Skeletal muscle tissue (tissue), 4 donors: ENCODE results near the gene ELOVL1. TPM values are rescaled to one million over a fixed set of nuclear protein-coding genes. Genes with fewer than 3 reads are reported as not detected.
A peak's percentile ranks its signal among the peaks of the same experiment; 100 is the strongest.
"Not testable (repeated sequence)": the region's sequence is repeated elsewhere in the genome, so short reads cannot be mapped to it uniquely, and the experiment has no call there.

Source experiments
- H3K27ac ChIP-seq: one replicate; pipeline ENCODE4 v1.7.0; 2013; ENCODE audit warnings: mild to moderate bottlenecking, low read depth, low read length, inconsistent platforms
- H3K27me3 ChIP-seq, 3 donors: one replicate each; pipeline ENCODE4 v1.7.0; 2013; ENCODE audit warnings: low read length in 3 of 3; ENCODE audit not compliant: control insufficient read depth in 3 of 3, insufficient read depth in 3 of 3
- H3K36me3 ChIP-seq, 3 donors: one replicate each; pipeline ENCODE4 v1.7.0; 2013; ENCODE audit warnings: low read length in 3 of 3; ENCODE audit not compliant: control insufficient read depth in 3 of 3, insufficient read depth in 3 of 3
- H3K4me1 ChIP-seq, 3 donors: one replicate each; pipeline ENCODE4 v1.7.0; 2013; ENCODE audit warnings: low read length in 3 of 3, mild to moderate bottlenecking in 3 of 3; ENCODE audit not compliant: control insufficient read depth in 3 of 3, insufficient read depth in 3 of 3
- H3K4me3 ChIP-seq, 3 donors: one replicate each; pipeline ENCODE4 v1.7.0; 2013; ENCODE audit warnings: low read length in 3 of 3
- H3K9ac ChIP-seq, 3 donors: one replicate each; pipeline ENCODE4 v1.7.0; 2013; ENCODE audit warnings: low read length in 3 of 3, mild to moderate bottlenecking in 3 of 3, moderate library complexity in 2 of 3, low read depth in 1 of 3
- H3K9me3 ChIP-seq, 3 donors: one replicate each; pipeline ENCODE4 v1.7.0; 2013; ENCODE audit warnings: low read length in 3 of 3; ENCODE audit not compliant: control insufficient read depth in 3 of 3
- total RNA-seq: library from RNA; depleted of rRNA; stranded (reverse); fragments of >200 nt; gene quantifications from one replicate; pipeline ENCODE4 v1.2.3, GENCODE V29; 2014
- donor health status: Osteomylitis.

The ELOVL1 gene
- total RNA-seq, 1 donor from 2014 or later, result 13.0 TPM

DNA sequence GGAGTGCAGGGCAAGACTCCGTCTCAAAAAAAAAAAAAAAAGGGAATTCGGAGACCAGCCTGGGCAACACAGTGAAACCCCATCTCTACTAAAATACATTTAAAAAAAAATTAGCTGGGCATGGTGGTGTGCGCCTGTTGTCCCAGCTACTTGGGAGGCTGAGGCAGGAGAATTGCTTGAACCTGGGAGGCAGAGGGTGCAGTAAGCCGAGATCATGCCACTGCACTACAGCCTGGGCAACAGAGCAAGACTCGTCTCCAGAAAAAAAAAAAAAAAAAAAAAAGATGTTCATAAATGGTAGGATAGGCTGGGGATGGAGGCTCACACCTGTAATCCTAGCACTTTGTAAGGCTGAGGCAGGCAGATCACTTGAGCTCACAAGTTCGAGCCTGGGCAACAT lies 2.0 kb upstream of the ELOVL1 start:
- H3K27ac ChIP-seq, H3K9me3 ChIP-seq, H3K9ac ChIP-seq, H3K4me3 ChIP-seq, H3K27me3 ChIP-seq: not testable (repeated sequence)
- peaks cover 10 to 21% (median 13%) of the 10 kb centered on the region in 3 donors for H3K36me3 ChIP-seq
- peaks cover 19 to 31% (median 20%) of the 10 kb centered on the region in 3 donors for H3K4me1 ChIP-seq

DNA sequence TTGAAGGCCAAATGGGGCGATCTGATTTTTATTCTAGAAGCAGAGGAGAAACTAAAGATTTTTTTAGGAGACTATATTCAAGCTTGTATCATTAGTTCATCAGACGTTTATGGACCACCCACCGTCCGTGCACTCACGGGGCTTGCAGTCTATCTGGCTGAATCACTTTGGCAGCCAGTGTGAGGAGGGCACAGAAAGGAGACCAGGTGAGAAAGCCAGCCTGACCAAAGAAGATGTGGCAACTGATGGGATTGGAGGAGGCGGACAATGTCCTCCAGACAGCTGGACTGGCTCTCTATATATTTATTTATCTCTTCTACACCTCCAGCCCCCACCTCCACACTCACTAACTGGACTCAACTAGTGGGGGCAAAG lies 822 bp upstream of the ELOVL1 start:
- peaks cover 19 to 30% (median 20%) of the 10 kb centered on the region in 3 donors for H3K4me1 ChIP-seq
- H3K27me3 ChIP-seq, result no peaks in the 10 kb centered on the region
- H3K9me3 ChIP-seq, result no peaks in the 10 kb centered on the region
- H3K4me3 ChIP-seq, result peak overlapping the region; percentile 72 to 82 (median 80)
- H3K9ac ChIP-seq, result peak overlapping the region; percentile 79 to 91 (median 81)
- H3K27ac ChIP-seq, result peak overlapping the region; percentile 75
- peaks cover 22 to 32% (median 22%) of the 10 kb centered on the region in 3 donors for H3K36me3 ChIP-seq

DNA sequence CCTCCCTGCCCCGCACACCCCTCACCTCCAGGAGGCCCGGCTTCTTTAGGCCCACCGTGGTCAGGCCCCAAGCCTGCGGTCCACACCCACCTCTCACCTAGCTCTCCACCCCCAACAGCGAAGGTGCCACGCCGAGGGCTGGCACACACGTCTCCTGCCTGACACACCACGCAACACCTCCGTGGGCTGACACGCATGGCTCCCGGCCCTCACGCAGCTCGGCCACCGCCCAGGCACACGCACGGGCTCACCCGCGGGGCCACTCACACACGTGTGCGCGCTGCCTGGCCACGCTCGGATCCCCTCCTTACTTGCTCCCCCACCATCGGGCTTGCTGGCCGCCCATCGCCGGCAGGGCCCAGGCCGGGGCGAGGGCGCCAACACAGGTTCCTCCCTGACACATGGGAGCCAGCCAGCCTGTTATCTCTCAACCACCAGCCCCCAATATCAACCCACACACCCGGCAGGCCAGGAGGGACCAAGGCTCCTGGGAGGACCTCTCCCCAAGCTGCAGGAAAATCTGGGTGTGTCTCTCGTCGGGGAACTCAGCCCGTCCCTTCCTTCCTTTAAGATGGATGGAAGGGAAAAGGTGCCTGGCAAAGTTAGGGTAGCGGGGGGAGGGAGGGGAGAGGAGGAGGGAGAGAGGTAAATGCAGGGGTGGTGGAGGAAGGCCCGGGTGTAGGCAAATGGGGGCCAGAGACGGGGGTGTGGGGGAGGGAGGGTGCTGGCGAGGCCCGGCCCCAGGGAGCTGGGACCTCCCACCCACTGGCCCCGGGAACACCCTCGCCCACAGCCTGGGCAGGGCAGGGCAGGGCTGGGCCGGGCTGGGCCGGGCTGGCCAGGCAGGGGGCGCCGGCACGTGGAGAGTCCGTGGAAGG lies 546 bp downstream of the ELOVL1 start:
- H3K27me3 ChIP-seq, result no peaks in the 10 kb centered on the region
- peak overlapping the region; percentile 73 to 91 (median 79) for H3K9ac ChIP-seq
- peaks cover 32 to 38% (median 32%) of the 10 kb centered on the region in 3 donors for H3K36me3 ChIP-seq
- H3K4me1 ChIP-seq, result peaks cover 19 to 22% (median 20%) of the 10 kb centered on the region in 3 donors
- H3K4me3 ChIP-seq, result peak overlapping the region; percentile 76 to 80 (median 78)
- no peaks in the 10 kb centered on the region for H3K9me3 ChIP-seq
- peak overlapping the region; percentile 79 for H3K27ac ChIP-seq

DNA sequence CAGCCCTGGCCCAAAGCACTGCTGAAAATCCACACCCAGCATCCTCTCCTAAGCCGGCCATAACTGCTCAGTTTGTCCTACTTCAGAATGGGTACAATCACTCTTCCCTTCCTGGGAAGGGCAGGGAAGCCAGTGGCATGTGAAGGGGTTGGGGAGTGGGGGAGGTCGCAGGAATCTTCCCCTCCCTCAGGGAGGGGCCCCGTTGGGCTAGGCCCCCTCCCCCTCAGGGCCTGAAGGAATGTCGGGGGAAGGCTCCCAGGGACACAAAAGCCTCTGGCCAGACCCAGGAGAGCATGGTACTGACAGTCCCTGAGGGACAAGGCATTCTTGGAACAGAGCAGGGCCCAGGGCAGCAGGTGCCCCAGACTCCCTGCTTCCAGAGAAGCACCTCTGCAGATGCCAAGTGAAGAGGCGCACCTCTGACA lies 1.2 kb downstream of the ELOVL1 start:
- H3K4me1 ChIP-seq, result peaks cover 19 to 22% (median 20%) of the 10 kb centered on the region in 3 donors
- no peaks in the 10 kb centered on the region for H3K9me3 ChIP-seq
- peaks cover 36 to 43% (median 38%) of the 10 kb centered on the region in 3 donors for H3K36me3 ChIP-seq
- no peaks in the 10 kb centered on the region for H3K27me3 ChIP-seq
- peak overlapping the region; percentile 73 to 91 (median 79) for H3K9ac ChIP-seq
- peak overlapping the region; percentile 79 for H3K27ac ChIP-seq
- peak overlapping the region; percentile 76 to 80 (median 78) for H3K4me3 ChIP-seq

DNA sequence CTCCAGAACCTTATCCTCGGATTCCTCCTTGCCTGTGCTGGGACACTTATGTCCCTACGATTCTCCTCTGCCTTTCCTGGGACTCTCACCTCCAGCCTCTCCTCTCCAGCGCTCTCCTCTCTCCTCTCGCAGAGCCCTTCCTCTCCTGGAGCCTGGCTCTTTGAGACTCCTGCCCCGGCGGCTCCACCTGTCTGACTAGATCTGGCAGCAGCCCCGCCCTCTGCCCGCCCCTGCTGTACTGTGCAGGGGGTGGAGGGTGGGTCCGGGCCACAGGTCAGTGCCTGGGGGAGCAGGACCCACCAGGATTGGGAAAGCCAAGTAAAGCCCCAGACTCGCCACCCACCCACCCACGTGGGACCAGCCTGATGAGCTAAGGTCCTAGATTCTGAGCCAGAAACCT lies 1.6 kb downstream of the ELOVL1 start:
- Histone ChIP-seq H3K4me1 (peaks cover 19 to 22% (median 20%) of the 10 kb centered on the region in 3 donors), H3K36me3 (peaks cover 40 to 43% (median 43%) of the 10 kb centered on the region in 3 donors), H3K4me3 (no peak overlapping the region), H3K9ac (peak overlapping the region in 1 of 3 donors; percentile 40), H3K9me3 (no peaks in the 10 kb centered on the region), H3K27me3 (no peaks in the 10 kb centered on the region), H3K27ac (no peak overlapping the region)

DNA sequence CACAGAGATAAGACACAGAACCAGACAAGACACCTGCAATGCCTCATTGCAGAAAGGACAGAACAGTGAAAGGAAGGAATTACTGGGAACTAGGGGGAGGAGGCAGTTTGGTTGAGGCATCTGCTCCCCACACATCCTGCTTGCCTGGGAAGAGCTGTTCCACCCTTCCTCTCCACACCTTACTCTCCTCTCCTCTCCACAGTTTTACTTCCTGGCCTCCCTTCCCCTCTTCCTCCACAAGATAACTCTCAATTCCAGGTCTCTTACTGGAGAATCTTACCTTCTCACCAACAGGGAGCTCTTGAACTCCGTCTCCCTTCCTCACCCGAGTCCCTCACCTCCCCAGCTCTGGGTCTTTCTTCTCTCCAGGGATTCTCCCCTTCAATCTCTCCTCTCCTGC lies 2.1 kb downstream of the ELOVL1 start:
- peak overlapping the region in 1 of 3 donors; percentile 22 for H3K4me3 ChIP-seq
- peaks cover 19 to 22% (median 20%) of the 10 kb centered on the region in 3 donors for H3K4me1 ChIP-seq
- no peak overlapping the region for H3K27ac ChIP-seq
- H3K27me3 ChIP-seq, result no peaks in the 10 kb centered on the region
- H3K9ac ChIP-seq, result peak overlapping the region in 1 of 3 donors; percentile 40
- peaks cover 44 to 48% (median 44%) of the 10 kb centered on the region in 3 donors for H3K36me3 ChIP-seq
- H3K9me3 ChIP-seq, result no peaks in the 10 kb centered on the region

DNA sequence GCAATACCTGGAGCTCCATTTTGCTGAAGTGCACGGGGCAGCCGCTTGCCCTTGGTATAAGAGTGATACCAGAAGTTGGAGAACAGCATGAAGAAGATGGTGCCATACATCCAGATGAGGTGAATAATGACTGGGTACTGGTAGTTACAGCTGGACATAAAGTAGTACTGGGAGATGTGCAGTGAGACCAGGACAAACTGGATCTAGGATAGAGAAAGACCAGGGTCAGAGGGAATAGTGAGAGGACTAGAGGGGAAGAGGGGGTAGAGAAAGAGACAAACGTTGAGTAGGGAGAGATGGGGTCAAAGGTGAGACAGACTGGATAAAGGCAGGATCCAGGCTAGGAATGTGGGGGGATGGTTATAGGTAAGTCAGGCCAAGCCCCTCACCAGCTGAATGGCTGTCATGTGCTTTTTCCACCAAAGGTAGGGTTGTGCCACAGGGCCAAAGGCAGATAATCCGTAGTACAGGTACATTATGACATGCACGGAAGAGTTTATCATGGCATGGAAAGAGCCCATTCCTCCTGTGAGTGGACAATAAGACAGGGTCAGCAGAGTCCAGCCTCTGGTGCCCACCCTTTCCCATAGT lies 3.8 kb downstream of the ELOVL1 start:
- Histone ChIP-seq H3K27ac (no peak overlapping the region), H3K36me3 (peaks cover 42 to 51% (median 44%) of the 10 kb centered on the region in 3 donors), H3K9ac (no peak overlapping the region), H3K4me1 (peaks cover 21 to 27% (median 26%) of the 10 kb centered on the region in 3 donors), H3K9me3 (no peaks in the 10 kb centered on the region), H3K4me3 (no peak overlapping the region), H3K27me3 (no peaks in the 10 kb centered on the region)

DNA sequence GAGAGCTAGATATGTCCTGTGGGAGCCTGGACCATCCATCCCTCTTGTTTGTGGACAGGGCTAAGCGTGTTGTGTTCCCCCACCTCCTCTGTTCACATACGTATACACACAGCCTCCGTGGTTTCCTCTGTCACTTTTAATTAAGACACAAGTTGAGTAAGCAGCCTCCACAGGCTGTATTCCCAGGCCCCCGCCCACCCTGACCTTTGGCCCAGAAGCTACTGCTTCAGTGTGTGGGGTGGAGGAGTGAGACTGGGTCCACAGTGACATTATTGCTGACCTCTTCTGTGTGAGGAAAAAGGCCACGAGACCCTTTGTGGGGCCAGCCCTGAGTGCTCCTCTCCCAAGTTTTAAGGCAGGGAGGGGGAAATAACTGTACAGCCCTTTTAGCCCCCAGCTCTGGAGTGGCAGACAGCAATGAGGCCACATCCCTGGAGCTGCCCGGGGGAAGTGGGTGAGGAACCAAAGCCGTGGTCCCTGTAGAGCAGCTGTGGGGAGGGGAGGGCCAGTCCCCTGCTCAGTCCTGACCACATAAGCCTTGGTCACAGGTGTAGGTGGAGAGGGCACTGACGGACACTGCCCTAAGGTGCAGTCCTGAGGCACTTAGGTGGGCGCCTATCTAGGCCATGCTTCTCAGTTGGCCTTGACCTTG lies 4.4 kb downstream of the ELOVL1 start:
- Histone ChIP-seq H3K9me3 (no peaks in the 10 kb centered on the region), H3K27ac (no peak overlapping the region), H3K4me1 (peaks cover 18 to 23% (median 21%) of the 10 kb centered on the region in 3 donors), H3K27me3 (no peaks in the 10 kb centered on the region), H3K4me3 (no peak overlapping the region), H3K9ac (no peak overlapping the region), H3K36me3 (peaks cover 42 to 51% (median 44%) of the 10 kb centered on the region in 3 donors)

DNA sequence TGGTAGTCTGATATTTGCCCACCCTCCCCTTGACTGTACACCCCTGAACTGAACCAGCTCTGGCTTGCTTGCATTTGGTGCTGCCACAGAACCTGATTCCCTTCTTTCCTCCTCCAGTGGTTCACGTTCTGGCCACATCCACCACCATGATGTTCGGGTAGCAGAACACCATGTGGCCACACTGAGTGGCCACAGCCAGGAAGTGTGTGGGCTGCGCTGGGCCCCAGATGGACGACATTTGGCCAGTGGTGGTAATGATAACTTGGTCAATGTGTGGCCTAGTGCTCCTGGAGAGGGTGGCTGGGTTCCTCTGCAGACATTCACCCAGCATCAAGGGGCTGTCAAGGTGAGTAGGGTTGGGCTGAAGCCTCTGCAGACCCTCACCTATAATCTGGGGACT lies 7.2 kb downstream of the ELOVL1 start:
- Histone ChIP-seq H3K4me3 (no peak overlapping the region), H3K27ac (no peak overlapping the region), H3K27me3 (no peaks in the 10 kb centered on the region), H3K9ac (no peak overlapping the region), H3K9me3 (no peaks in the 10 kb centered on the region), H3K4me1 (peaks cover 10 to 16% (median 13%) of the 10 kb centered on the region in 3 donors), H3K36me3 (peaks cover 42 to 48% (median 42%) of the 10 kb centered on the region in 3 donors)
